GM21381 (cell line): ENCODE measurements around the gene KRTAP10-6.
"Not testable (repeated sequence)": the region's sequence is repeated elsewhere in the genome, so short reads cannot be mapped to it uniquely, and the experiment has no call there.

ENCODE experiments used
- ATAC-seq: cut with Tn5 transposase; IDR thresholded peaks from one replicate; pipeline ENCODE4 v1.9.1; 2021; ENCODE audit warnings: mild to moderate bottlenecking, moderate library complexity; ENCODE audit not compliant: unreplicated experiment

The KRTAP10-6 gene

DNA sequence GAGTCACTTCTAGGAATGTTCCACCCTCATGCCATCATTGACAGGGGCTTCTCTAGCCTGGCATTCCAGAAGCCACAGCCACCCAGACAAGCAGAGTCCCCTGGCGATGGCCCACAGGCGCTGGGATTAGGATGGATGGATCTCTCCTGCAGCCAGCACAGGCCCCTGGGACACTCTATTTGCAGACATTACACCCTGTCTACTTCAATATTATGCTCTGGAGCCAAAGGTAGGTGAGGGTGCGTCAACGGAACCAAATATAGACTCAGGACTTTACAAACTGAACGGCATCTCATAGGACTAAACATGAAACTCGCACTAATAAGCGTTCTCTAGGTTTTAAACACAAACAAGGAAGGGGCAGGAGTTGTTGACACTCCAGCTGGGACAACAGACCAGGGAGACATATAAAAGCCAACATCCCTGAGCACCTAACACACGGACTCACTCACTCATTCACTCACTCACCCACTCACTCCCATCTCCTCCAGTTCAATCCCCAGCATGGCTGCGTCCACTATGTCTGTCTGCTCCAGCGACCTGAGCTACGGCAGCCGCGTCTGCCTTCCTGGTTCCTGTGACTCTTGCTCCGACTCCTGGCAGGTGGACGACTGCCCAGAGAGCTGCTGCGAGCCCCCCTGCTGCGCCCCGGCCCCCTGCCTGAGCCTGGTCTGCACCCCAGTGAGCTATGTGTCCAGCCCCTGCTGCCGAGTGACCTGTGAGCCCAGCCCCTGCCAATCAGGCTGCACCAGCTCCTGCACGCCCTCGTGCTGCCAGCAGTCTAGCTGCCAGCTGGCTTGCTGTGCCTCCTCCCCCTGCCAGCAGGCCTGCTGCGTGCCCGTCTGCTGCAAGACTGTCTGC, 8.0 kb upstream of the KRTAP10-6 start, which contains the start of gene KRTAP10-7:
Gene KRTAP10-7, plus strand, starts transcription at position 480 of the 861 bp plus-strand sequence. Its CDS starts 25 bp downstream, at position 505.
- not testable (repeated sequence) for ATAC-seq

GRCh38 chr21:44599264-44600029, 7.1 kb upstream of the KRTAP10-6 start:
- no peak for ATAC-seq

GRCh38 chr21:44598061-44598460, 5.8 kb upstream of the KRTAP10-6 start:
- ATAC-seq = no peak

- ATAC-seq = no peak
Observed at GRCh38 chr21:44596068-44596725, 3.9 kb upstream of the KRTAP10-6 start.

- no peak for ATAC-seq
Observed at GRCh38 chr21:44595524-44595923, 3.2 kb upstream of the KRTAP10-6 start.

- ATAC-seq = no peak
Observed at GRCh38 chr21:44594406-44594916, 2.2 kb upstream of the KRTAP10-6 start.

GRCh38 chr21:44593598-44594405, 1.5 kb upstream of the KRTAP10-6 start:
- no peak for ATAC-seq

GRCh38 chr21:44591801-44592130, 539 bp downstream of the KRTAP10-6 start:
- ATAC-seq = not testable (repeated sequence)

GRCh38 chr21:44590897-44591800, 1.2 kb downstream of the KRTAP10-6 start:
- ATAC-seq = not testable (repeated sequence)

- ATAC-seq = no peak
Observed at GRCh38 chr21:44590311-44590721, 2.0 kb downstream of the KRTAP10-6 start.

- no peak for ATAC-seq
Observed at GRCh38 chr21:44589586-44590305, 2.6 kb downstream of the KRTAP10-6 start.

DNA sequence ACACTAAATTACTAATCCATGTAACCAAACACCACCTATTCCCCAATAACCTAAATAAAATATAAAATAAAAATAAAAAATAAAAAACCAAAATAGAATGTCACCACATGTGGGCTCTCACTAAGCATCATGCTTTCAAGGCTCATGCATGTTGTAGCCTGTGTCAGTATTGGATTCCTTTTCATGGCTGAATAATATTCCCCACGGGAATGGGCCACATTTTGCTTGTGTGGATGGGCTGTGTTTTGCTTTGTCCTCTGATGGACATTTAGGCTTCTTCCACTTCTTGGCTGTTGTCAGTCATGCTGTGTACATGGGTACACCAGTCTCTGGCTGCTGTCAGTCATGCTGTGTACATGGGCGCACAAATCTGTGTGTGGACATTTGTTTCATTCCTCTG, 3.2 kb downstream of the KRTAP10-6 start:
- no peak for ATAC-seq

DNA sequence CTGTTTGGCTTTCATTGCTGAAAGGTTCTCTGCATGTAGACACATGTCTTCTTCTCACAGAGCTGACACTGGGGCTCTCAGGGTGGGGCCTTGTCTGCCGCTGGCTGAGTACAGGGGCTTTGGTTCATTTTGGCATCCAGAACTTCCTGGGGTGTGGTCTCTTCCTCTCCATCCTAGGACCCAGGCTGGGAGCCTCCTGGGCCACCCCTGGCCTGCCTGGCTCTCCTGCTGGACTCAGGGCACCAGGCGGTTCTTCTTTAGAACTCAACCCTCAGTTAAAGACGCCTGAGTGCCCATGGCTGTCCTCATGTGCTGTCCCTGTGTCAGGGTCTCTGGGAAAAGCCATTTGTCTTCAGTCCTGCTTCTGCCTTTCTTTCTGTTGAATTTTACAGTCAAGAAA, 6.4 kb downstream of the KRTAP10-6 start:
- ATAC-seq = no peak

DNA sequence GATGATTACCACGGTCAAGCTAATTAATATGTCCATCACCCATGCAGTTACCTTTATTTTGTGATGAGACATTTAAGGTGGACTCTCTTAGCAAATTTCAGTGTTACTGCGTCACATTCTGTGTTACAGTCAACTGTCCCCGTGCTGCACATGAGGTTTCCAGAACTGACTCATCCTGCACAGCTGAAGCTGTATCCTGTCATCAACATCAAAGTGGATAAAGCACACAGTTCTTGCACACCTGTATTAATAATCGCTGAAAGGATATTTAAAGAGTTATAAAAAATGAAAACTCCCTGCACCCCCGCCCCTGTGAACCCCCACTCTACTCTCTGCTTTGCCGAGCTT, 8.5 kb downstream of the KRTAP10-6 start:
- no peak for ATAC-seq

GRCh38 chr21:44583089-44583799, 9.1 kb downstream of the KRTAP10-6 start:
- ATAC-seq = no peak

DNA sequence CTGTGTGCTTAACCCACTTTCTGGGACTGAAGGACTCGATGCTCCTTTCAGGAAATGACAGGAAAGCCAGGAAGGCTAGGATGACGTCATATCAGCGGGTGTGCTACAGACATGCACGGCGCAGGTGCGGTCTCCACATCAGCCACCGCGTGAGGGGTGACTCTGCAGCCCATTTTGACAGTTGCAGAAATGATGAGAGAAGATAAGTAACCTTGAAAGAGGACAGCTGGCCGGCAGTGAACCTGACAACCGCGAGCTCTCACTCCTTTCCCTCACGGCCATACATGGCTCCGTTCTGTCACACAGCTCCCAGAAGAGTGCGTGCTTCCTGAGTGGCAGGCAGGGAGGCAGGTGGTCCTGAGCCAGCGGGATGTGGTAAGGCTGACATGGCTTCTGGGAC, 10.2 kb downstream of the KRTAP10-6 start:
- ATAC-seq = no peak

DNA sequence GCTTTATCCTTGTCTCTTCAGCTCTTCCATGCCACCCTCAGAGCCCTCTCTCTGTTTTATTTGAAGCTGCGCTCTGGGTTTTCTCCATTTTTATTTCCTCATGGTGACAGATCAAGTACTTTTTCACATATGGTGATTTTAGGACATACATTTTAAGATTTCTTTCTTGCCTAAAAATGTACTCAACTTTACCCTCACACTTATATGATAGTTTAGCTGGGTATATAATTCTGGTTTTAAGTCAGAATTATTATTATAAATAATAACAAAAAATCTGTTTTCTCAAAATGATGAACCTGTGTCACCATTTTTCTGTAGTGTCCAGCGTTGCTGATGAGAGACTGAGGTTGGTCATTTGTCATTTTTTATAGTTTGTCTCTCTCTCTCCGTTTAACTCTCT, 11.1 kb downstream of the KRTAP10-6 start:
- no peak for ATAC-seq

DNA sequence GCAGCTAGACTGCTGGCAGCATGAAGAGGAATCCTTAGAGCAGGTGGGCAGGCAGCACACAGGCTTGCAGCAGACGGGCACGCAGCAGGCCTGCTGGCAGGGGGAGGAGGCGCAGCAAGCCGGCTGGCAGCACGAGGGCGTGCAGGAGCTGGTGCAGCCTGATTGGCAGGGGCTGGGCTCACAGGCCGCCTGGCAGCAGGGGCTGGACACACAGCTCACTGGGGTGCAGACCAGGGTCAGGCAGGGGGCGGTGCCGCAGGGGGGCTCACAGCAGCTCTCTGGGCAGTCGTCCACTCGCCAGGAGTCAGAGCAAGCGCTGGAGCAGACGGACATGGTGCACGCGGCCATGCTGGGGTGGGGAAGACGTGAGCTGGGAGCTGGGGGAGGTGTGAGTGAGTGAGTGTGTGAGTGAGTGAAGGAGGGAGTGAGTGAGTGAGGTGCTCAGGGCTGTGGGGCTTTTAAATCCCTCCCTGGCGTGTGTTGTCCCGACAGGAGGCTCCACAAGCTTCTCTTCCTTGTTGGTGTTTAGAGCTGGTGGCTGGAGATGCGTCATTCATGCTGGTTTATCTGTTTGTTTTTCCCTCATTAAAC, 12.0 kb downstream of the KRTAP10-6 start, which contains the start of gene KRTAP10-5:
Gene KRTAP10-5, minus strand, starts transcription at position 374 of the 591 bp plus-strand sequence. Its CDS starts 26 bp downstream, at position 348.
- not testable (repeated sequence) for ATAC-seq
